Osteocyte (in vitro differentiated cells): ENCODE results near the gene PRMT3. TPM values are rescaled to one million over a fixed set of nuclear protein-coding genes. Genes with fewer than 3 reads are reported as not detected.

ENCODE experiments used
- DNase-seq: peaks from one replicate; pipeline ENCODE4 v3.0.0; 2021; ENCODE audit warnings: mixed read lengths; ENCODE audit not compliant: unreplicated experiment; ENCODE audit errors: extremely low spot score
- H3K27ac Mint-ChIP-seq: one replicate; pipeline ENCODE4 v1.8.0; 2021; ENCODE audit warnings: mild to moderate bottlenecking, mixed read lengths; ENCODE audit not compliant: unreplicated experiment
- H3K27me3 Mint-ChIP-seq: one replicate; pipeline ENCODE4 v1.8.0; 2021; ENCODE audit warnings: mixed read lengths; ENCODE audit not compliant: unreplicated experiment
- H3K36me3 Mint-ChIP-seq: one replicate; pipeline ENCODE4 v1.8.0; 2021; ENCODE audit warnings: mixed read lengths; ENCODE audit not compliant: unreplicated experiment
- H3K4me1 Mint-ChIP-seq: one replicate; pipeline ENCODE4 v1.8.0; 2021; ENCODE audit warnings: mixed read lengths; ENCODE audit not compliant: unreplicated experiment
- H3K4me3 Mint-ChIP-seq: one replicate; pipeline ENCODE4 v1.8.0; 2021; ENCODE audit warnings: mild to moderate bottlenecking, moderate library complexity, mixed read lengths; ENCODE audit not compliant: unreplicated experiment
- H3K9me3 Mint-ChIP-seq: one replicate; pipeline ENCODE4 v1.8.0; 2021; ENCODE audit warnings: mixed read lengths; ENCODE audit not compliant: unreplicated experiment
- CTCF ChIP-seq: fragments of 200-600 bp; sonication (generic); IDR thresholded peaks from 2 replicates; pipeline ENCODE4 v1.5.0; 2021; ENCODE audit warnings: antibody characterized with exemption, mild to moderate bottlenecking, moderate library complexity
- total RNA-seq: library from RNA; stranded (reverse); gene quantifications from 2 replicates; pipeline ENCODE4 v1.2.1, GENCODE V29; 2021

The PRMT3 gene
- total RNA-seq, 1 donor from 2014 or later: 17.7 TPM

GRCh38 chr11:20488352-20488751 lies 100.8 kb downstream of the PRMT3 start:
- DNase-seq: no peak
- H3K4me3 Mint-ChIP-seq: no peak overlapping the region

GRCh38 chr11:20489948-20490347 lies 102.4 kb downstream of the PRMT3 start:
- H3K27me3 Mint-ChIP-seq: no peaks in the 10 kb centered on the region
- no peaks in the 10 kb centered on the region for H3K36me3 Mint-ChIP-seq
- H3K9me3 Mint-ChIP-seq: no peaks in the 10 kb centered on the region
- H3K27ac Mint-ChIP-seq: no peak overlapping the region
- TF ChIP-seq CTCF: no peak
- DNase-seq: no peak
- no peak overlapping the region for H3K4me3 Mint-ChIP-seq
- no peaks in the 10 kb centered on the region for H3K4me1 Mint-ChIP-seq

More at GRCh38 chr11:20488352-20488751, 100.8 kb downstream of the PRMT3 start:
- Mint-ChIP-seq H3K9me3 (no peaks in the 10 kb centered on the region), H3K27me3 (no peaks in the 10 kb centered on the region), H3K36me3 (peaks cover 2% of the 10 kb centered on the region), H3K27ac (no peak overlapping the region), H3K4me1 (no peaks in the 10 kb centered on the region)
- no peak for TF ChIP-seq CTCF

- no peak for TF ChIP-seq CTCF
- H3K36me3 Mint-ChIP-seq: peaks cover 7% of the 10 kb centered on the region
These were observed 105.8 kb downstream of the PRMT3 start for GRCh38 chr11:20493340-20493739.

GRCh38 chr11:20497124-20497792 lies 109.7 kb downstream of the PRMT3 start:
- Mint-ChIP-seq H3K9me3 (no peaks in the 10 kb centered on the region), H3K4me1 (no peaks in the 10 kb centered on the region), H3K36me3 (peaks cover 12% of the 10 kb centered on the region), H3K4me3 (no peak overlapping the region), H3K27me3 (no peaks in the 10 kb centered on the region), H3K27ac (no peak overlapping the region)
- TF ChIP-seq CTCF: no peak
- no peak for DNase-seq

More at GRCh38 chr11:20493340-20493739, 105.8 kb downstream of the PRMT3 start:
- Mint-ChIP-seq H3K4me1 (no peaks in the 10 kb centered on the region), H3K27ac (no peak overlapping the region), H3K27me3 (no peaks in the 10 kb centered on the region), H3K9me3 (no peaks in the 10 kb centered on the region), H3K4me3 (no peak overlapping the region)
- DNase-seq: no peak

GRCh38 chr11:20501252-20501651 lies 113.7 kb downstream of the PRMT3 start:
- Mint-ChIP-seq H3K9me3 (no peaks in the 10 kb centered on the region), H3K36me3 (peaks cover 18% of the 10 kb centered on the region), H3K4me3 (no peak overlapping the region), H3K4me1 (no peaks in the 10 kb centered on the region), H3K27ac (peak overlapping the region; percentile 4), H3K27me3 (no peaks in the 10 kb centered on the region)
- no peak for DNase-seq
- no peak for TF ChIP-seq CTCF
